Transverse colon (tissue), 3 donors: ENCODE data around the gene SULT1B1.

Source experiments
- POLR2A ChIP-seq: fragments of 450-650 bp; IDR thresholded peaks from one replicate; pipeline ENCODE4 v1.6.1; 2016; ENCODE audit warnings: antibody characterized with exemption, mild to moderate bottlenecking, moderate library complexity
- POLR2AphosphoS5 ChIP-seq, 3 donors: sonication (generic); formaldehyde crosslinking; IDR thresholded peaks; one replicate each; pipeline ENCODE4 v1.6.1; 2016; ENCODE audit warnings: antibody characterized with exemption in 3 of 3

GRCh38 chr4:69689599-69689998, 70.8 kb downstream of the SULT1B1 start:
- TF ChIP-seq POLR2A = no peak
- TF ChIP-seq POLR2AphosphoS5 (IDR thresholded peaks at IDR 0.05) = no peak
